Cardiac muscle cell (in vitro differentiated cells and primary cell): ENCODE data around the gene VPS54. TPM values are rescaled to one million over a fixed set of nuclear protein-coding genes. Genes with fewer than 3 reads are reported as not detected.

ENCODE experiments used
- DNase-seq, 2 donors: peaks; one replicate each; pipeline versions ENCODE4 v3.0.0 to v3.0.0-alpha.2; 2010 to 2017; ENCODE audit warnings: low read depth in 1 of 2, low spot score in 1 of 2
- H3K27ac ChIP-seq: fragments of 200-600 bp; sonication (generic); 2 replicates; pipeline ENCODE4 v1.5.1; 2016
- H3K27me3 ChIP-seq: fragments of 200-600 bp; sonication (generic); 2 replicates; pipeline ENCODE4 v1.6.0; 2016; ENCODE audit warnings: control low read depth
- H3K36me3 ChIP-seq: fragments of 200-600 bp; sonication (generic); 2 replicates; pipeline ENCODE4 v1.5.1; 2016; ENCODE audit warnings: control low read depth
- H3K4me1 ChIP-seq: fragments of 200-600 bp; sonication (generic); 2 replicates; pipeline ENCODE4 v1.8.1; 2017; ENCODE audit warnings: low read depth, mild to moderate bottlenecking, mixed run types
- H3K4me3 ChIP-seq: fragments of 200-600 bp; sonication (generic); 2 replicates; pipeline ENCODE4 v1.5.1; 2016; ENCODE audit warnings: mild to moderate bottlenecking
- H3K9me3 ChIP-seq: fragments of 200-600 bp; sonication (generic); 2 replicates; pipeline ENCODE4 v1.5.1; 2017; ENCODE audit warnings: low read depth, mild to moderate bottlenecking, control low read depth
- polyA plus RNA-seq: library from polyadenylated mRNA; unstranded; fragments of >200 nt; fragmentation: Nextera tagmentation; extraction: Ambion mirVana; gene quantifications from 2 replicates; pipeline ENCODE4 v1.2.1, GENCODE V29; 2016
- total RNA-seq: library from RNA; depleted of rRNA; stranded (reverse); fragments of >200 nt; gene quantifications from 2 replicates; pipeline ENCODE4 v1.2.3, GENCODE V29; 2016
- TF ChIP-seq, protein P1 (sequence below): IDR thresholded peaks from 2 replicates; pipeline ENCODE4 v1.5.1; 2012; ENCODE audit warnings: low read depth, mild to moderate bottlenecking, low read length

VPS54 gene
- total and polyA plus RNA-seq, 2 experiments from 2014 or later = 18.7 to 22.4 TPM

DNA sequence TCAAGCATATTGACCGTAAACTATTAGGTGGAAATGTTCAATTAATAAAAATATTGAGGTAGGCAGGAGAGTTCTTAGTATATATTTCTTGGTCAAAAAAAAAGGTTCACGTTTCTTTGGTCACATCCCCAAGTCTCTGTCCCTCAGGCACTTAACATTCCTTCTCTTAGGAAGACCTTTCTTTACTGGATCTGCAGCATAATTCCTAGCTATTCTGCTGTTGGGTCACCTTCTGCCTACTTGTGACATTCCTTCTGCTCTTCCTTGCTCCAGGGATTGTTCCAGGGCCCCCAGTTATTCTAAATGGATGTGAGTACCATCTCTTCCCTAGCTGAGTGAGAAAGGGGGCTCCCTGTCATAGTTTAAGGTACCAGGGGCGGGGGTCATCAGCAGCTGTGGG lies 173.4 kb downstream of the VPS54 start:
- Histone ChIP-seq H3K4me3 (peak overlapping the region; percentile 54), H3K27ac (peak overlapping the region; percentile 93), H3K27me3 (no peaks in the 10 kb centered on the region), H3K36me3 (no peaks in the 10 kb centered on the region), H3K4me1 (peaks cover 56% of the 10 kb centered on the region), H3K9me3 (no peaks in the 10 kb centered on the region)
- TF ChIP-seq, protein P1, sequence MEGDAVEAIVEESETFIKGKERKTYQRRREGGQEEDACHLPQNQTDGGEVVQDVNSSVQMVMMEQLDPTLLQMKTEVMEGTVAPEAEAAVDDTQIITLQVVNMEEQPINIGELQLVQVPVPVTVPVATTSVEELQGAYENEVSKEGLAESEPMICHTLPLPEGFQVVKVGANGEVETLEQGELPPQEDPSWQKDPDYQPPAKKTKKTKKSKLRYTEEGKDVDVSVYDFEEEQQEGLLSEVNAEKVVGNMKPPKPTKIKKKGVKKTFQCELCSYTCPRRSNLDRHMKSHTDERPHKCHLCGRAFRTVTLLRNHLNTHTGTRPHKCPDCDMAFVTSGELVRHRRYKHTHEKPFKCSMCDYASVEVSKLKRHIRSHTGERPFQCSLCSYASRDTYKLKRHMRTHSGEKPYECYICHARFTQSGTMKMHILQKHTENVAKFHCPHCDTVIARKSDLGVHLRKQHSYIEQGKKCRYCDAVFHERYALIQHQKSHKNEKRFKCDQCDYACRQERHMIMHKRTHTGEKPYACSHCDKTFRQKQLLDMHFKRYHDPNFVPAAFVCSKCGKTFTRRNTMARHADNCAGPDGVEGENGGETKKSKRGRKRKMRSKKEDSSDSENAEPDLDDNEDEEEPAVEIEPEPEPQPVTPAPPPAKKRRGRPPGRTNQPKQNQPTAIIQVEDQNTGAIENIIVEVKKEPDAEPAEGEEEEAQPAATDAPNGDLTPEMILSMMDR = no peak
- DNase-seq = no peak

DNA sequence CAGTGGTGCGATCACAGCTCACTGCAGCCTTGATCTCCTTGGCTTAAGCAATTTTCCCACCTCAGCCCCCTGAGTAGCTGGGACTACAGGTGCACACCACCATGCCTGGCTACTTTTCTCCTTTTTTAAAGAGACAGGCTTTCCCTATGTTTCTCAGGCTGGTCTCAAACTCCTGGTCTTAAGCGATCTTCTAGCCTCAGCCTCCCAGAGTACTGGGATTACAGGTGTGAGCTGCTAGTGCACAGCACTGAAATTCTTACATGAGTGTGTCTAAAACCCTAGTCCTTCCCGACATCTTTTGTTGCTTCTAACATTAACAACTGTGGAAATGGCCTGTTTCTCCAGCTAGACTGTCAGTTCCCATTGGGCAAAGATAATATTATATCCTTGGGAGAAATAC lies 174.6 kb downstream of the VPS54 start:
- Histone ChIP-seq H3K4me1 (peaks cover 43% of the 10 kb centered on the region), H3K4me3 (peak overlapping the region; percentile 54), H3K9me3 (no peaks in the 10 kb centered on the region), H3K27ac (peak overlapping the region; percentile 93), H3K36me3 (no peaks in the 10 kb centered on the region), H3K27me3 (no peaks in the 10 kb centered on the region)
- TF ChIP-seq, protein P1 = no peak
- no peak for DNase-seq

DNA sequence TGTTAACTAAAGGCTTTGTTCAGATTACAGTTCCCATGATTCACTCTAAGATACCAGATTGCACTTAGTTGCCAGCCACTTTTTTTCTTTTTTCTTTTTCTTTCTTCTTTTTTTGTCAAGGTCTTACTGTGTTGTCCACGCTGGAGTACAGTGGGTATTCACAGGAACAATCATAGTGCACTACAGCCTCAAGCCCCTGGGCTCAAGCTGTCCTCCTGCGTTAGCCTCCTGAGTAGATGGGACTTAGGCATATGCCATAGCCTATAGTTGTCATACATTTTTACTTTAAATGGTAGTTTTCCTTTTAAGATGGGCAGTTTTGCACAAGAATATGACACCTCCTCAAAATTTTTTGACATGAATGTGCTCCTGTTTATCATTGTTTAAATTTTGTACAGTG lies 175.4 kb downstream of the VPS54 start:
- peaks cover 35% of the 10 kb centered on the region for H3K4me1 ChIP-seq
- H3K36me3 ChIP-seq = no peaks in the 10 kb centered on the region
- TF ChIP-seq, protein P1 = no peak
- peak overlapping the region; percentile 54 for H3K4me3 ChIP-seq
- peak overlapping the region; percentile 93 for H3K27ac ChIP-seq
- no peaks in the 10 kb centered on the region for H3K9me3 ChIP-seq
- no peaks in the 10 kb centered on the region for H3K27me3 ChIP-seq
- DNase-seq = no peak

DNA sequence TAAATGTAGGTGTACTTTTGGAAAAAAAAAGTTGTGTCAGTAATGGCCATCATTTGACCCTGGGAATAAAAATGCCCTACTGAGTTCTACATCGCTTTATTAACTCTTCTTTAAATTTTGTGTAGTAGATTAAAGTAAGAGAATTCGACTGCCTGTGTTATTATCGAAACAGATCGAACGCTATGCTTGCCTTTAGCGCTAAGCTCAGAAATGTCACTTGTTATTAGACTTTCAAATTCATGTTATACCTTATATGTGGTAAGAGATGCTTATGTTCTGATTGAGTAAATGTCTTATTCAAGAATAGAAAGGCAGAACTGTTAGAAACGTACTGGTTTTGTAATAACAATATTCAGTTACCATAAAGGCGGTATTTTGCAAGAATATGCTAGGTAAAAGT lies 176.1 kb downstream of the VPS54 start:
- Histone ChIP-seq H3K36me3 (no peaks in the 10 kb centered on the region), H3K27me3 (no peaks in the 10 kb centered on the region), H3K4me3 (peak overlapping the region; percentile 54), H3K9me3 (no peaks in the 10 kb centered on the region), H3K27ac (peak overlapping the region; percentile 93), H3K4me1 (peaks cover 31% of the 10 kb centered on the region)
- DNase-seq = no peak
- TF ChIP-seq, protein P1 = no peak

DNA sequence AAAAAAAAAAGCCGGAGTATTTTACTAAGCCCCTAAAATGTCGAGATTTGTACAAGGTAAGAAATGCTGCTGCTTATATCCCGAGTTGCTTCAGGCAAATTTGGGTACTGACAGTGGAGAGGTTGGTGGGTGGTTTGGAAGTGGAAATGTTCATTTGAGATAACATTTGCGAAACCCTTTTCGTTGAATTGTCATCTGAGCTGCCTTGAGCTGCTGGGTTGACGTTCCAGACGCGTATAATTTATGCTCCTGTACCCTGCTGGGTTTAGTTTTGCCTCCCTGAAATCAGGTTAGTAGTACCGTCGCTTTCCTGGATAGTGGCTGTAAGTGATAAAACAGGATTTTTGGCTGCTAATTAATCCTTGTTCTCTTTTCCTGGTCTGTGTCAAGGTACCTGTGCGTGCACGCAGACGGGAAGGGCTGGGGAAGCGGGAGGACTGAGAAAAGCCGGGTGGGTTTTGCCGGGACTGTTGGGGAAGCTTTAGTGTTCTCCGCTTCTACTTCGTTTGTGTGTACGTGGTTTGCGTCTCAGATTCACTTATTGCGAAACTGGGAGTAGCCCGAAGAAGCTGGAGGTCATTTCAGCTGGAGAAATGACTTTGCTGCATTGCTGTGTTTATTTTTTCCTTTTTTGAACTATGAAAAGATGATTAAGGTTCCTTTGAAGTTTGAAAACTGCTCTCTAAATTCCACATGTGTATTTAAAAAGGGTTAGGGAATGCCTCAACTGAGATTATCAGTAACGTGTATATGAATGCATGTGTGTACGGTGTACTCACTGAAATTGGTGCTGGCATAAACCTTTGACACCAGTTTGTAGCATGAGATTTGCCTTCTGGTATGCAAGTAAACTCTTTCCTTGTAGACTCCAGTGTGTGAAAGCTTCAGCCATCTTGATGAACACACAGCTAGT lies 176.8 kb downstream of the VPS54 start:
- peak; percentile 61 to 77 for DNase-seq

More for the DNA sequence above, 176.8 kb downstream of the VPS54 start:
- Histone ChIP-seq H3K4me1 (peaks cover 26% of the 10 kb centered on the region), H3K36me3 (no peaks in the 10 kb centered on the region), H3K27ac (peak overlapping the region; percentile 93), H3K27me3 (no peaks in the 10 kb centered on the region), H3K4me3 (peak overlapping the region; percentile 54), H3K9me3 (no peaks in the 10 kb centered on the region)
- TF ChIP-seq, protein P1 = no peak

Other genes with a start within 250 kb of the VPS54 start
- 183 and 199 TPM in 2 replicates for gene UGP2, start 177.5 kb downstream of the VPS54 start, total RNA-seq
- gene UGP2, start 177.5 kb downstream of the VPS54 start, polyA plus RNA-seq = 327 and 344 TPM in 2 replicates
- gene PELI1, start 125.0 kb upstream of the VPS54 start, total RNA-seq = 10.4 and 12.6 TPM in 2 replicates
- 9.6 and 14.7 TPM in 2 replicates for gene PELI1, start 125.0 kb upstream of the VPS54 start, polyA plus RNA-seq